ENCODE results near the gene SNTB2.

The SNTB2 gene

DNA sequence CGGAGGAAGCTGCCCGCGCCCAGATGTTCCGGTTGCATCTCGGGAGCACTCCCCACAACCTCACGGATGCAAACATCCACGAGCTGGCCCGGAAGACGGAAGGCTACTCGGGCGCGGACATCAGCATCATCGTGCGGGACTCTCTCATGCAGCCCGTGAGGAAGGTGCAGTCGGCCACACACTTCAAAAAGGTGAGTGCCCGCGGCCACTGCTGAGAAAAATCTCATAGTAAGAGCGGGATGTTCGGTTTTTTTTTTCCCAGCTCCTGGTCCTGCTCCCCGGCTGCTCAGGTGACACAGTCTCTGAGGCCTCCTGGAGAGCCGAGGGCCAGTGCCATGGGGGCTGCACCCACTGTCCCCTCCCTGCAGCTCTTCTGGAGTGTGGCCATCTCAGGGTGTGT is 134.1 kb downstream of the SNTB2 start:
- DNase-seq: no peak

DNA sequence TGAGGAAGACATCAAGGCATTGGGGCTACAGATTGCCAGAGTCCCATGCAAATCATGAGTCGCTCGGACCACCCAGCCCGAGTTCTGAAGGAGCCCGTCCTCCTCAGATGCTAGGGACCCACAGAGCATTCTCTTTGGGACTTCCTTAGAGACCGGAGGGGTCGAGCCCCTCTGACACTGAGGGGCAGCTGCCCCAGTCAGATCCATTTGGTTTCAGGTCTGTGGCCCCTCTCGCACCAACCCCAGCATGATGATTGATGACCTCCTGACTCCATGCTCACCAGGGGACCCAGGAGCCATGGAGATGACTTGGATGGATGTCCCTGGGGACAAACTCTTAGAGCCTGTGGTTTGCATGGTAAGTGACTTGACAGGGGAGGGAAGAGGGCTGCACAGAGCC is 135.4 kb downstream of the SNTB2 start:
- DNase-seq: no peak

DNA sequence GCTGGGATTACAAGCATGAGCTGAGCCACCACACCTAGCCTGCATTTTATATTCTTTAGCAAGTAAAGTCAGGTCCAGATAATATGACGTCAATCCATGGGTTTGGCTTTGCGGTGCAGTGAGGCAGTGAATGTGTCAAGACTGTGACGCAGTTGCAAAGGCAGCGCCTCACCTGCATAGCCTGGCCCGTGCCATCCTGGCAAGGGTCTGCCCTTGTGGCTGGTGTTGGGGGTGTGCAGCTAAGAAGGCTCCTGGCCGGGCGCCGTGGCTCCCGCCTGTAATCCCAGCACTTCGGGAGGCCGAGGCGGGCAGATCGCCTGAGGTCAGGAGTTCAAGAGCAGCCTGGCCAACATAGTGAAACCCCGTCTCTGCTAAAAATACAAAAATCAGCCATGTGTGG is 136.5 kb downstream of the SNTB2 start:
- DNase-seq: no peak

DNA sequence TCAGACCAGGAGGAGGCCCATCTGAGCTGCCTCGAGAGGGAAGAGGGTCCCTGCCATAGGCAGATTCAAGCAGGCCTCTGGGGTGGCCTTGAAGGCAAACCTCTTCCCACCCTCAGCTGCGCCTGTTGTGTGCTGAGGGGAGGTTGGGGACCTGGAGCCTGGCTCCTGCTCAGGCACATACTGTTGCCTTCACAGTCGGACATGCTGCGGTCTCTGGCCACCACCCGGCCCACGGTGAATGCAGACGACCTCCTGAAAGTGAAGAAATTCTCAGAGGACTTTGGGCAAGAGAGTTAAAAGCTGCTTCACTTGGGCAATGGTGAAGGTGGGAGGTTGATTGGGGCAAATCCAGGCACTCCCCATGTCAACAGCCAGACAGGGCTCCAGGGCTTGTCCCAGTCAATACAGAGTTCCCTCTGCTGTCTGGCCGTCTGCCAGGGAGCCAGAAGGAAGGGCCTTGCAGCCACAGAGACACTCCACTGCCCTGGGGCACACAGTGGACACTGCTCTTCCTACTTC is 137.1 kb downstream of the SNTB2 start:
- DNase-seq: no peak

DNA sequence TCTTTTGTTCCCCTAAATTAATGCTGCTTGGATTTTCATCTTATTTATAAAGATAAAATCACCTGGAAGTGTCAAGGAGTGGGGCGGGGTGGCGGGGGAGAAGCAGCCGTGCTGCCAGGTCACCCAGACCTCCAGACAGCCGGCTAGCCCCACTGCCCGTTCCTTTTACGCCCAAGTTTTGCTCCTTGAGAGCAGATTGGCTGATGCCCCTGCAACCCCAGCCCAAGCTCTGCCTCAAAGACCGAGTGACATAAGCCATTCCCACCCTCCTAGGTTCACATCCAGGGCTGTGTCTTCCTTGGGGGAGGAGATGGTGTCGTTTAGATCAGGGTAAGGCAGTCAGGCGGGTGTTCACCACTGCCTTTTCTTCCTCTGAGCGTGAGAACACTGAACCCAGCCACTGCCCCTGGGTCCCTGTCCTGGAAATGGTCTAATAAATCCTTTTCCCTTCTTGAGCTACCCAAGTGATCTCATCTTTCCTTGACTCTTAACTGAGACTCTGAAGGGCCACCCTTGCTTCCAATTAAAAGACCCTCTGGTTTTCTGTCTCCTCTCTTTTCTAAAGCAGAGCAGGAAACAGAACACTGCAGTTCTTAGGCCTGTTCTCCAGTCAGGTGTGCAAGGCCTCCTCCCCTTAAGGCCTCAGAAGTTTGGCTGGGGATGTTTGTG is 137.8 kb downstream of the SNTB2 start:
- DNase-seq: no peak

DNA sequence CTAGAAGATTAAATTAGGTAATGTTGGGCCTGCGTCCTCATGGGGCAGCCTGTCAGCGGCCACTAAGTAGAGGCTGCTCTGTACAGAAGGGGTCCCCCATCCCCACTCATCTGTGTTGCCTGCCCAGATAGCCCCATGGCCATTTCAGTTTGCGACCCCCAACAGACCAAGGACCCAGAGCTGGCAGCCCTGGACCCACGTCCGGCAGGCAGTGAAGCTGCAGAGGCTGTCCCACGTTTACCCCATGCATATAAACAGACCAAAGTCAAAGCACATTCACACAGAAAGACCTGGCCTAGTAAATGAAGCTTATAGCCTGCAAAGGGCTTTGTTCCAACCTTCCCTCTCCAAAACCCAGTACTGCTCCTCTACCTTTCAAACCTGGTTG is 138.8 kb downstream of the SNTB2 start:
- DNase-seq: no peak

DNA sequence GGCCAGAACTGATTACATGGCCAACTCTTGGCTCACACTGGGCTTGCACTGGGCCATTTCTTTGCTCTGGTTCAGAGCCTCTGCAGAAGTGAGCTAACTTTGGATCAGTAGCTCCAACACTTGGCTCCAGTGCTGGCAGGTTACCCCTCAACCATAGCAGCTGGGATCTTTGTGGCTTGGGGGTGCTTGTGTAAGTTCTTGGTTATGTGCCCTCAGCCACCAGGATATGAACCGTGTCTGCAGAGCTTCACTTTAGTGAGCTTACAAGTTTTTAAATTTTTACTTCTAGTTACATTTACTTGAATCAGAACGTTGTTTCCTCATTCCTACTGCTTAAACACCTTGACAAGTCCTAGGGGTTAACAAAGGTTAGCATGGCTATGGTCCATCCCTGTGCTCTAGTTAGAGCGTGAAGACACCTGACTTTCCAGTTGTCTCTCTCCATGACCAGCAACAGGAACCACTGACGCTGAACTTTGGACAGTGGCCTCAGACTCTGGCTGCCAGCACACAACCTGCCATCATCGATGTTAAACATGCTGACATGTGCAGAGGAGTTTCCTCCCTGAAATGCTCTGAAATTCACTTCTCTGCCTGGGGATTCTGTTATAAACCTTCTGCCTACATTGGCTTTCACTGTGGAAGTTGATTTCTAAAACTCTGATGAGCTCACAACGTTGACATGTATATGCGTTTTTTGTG is 139.4 kb downstream of the SNTB2 start:
- DNase-seq: peak; percentile 49

DNA sequence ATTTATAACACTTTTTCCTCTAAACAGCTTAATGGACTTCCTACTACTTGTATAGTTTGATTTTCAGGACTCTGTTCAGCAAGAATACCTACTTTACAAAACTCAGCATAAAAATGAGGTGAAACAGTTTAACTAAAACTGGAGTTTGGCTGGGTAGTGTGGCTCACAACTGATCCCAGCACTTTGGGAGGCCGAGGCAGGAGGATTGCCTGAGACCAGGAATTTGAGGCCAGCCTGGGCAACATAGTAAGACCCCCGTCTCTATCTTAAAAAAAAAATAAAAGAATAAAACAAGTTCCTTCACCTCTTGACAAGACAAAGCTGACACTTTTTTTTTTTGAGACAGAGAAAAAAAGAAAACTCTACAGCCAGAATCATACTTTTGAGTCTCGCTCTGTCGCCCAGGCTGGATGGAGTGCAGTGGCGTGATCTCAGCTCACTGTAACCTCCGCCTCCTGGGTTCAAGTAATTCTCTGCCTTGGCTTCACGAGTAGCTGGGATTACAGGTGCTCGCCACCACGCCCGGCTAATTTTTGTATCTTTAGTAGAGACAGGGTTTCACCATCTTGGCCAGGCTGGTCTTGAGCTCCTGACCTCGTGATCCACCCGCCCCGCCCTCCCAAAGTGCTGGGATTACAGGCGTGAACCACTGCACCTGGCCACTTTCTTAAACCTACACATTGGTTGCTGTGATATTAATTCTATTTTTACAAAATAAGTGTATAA is 140.8 kb downstream of the SNTB2 start:
- DNase-seq: no peak

DNA sequence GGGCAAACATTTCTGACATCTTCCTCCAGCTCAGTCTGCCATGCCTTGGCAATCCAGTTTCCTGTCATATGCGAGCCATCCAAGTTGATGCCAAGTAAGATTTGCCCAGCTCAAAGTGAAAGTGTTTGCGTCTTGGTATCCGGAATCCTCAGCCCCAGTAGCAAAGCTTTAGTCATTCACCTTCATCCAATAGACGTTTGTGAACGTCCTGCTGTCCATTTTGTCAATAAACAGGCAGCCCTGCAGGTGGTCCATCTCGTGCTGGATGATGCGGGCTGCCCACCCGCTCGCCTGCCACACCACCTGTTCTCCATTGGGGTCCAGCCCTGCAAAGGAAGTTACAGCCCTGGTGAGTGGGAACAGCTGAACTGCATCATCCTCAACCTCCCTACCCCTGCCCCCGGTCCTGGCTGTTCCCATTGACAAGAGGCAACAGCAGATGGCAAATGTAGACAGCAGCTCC is 141.9 kb downstream of the SNTB2 start:
- no peak for DNase-seq

DNA sequence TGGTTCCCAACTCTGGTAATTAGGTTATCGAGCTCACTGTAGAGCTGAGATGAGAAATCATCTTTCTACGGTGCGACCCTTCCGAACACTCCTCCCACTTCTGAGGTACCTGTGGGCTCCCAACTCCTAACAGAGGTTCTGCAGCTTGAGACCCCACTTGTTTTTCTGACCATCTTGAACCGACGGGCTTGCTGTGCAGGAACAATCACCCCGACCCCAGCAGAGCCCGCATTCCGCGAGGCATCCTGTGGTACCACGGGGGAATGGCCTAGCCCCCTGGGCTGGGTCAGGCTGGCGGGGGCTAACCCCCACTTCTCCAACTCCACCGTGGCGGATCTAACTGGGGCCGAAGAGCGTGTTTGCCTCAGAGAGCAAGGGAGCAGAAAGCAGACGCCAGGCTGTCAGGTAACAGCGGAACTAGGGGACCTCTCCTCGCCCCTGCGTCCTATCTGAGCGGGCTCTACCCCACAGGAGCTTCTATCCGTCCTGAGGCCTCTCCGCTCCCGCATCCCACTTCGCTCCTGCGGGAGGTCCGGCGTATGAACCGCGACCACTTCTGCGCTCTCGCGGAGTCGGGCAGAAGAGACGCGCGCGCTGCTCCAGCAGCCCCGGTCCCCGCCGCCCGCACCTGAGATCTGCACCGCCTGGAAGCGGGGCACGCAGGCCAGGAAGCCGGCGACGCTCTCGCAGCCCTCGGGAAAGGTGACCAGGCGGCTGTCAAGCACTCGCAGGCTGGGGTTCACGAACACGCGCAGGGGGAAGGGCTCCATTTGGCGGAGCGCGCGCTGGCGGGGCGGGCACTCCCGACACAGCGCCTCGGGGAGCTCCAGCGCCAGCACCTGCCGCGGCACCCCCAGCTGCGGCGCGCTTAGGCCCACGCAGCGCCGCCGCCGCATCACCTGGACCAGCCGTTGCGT is 142.7 kb downstream of the SNTB2 start:
- no peak for DNase-seq

DNA sequence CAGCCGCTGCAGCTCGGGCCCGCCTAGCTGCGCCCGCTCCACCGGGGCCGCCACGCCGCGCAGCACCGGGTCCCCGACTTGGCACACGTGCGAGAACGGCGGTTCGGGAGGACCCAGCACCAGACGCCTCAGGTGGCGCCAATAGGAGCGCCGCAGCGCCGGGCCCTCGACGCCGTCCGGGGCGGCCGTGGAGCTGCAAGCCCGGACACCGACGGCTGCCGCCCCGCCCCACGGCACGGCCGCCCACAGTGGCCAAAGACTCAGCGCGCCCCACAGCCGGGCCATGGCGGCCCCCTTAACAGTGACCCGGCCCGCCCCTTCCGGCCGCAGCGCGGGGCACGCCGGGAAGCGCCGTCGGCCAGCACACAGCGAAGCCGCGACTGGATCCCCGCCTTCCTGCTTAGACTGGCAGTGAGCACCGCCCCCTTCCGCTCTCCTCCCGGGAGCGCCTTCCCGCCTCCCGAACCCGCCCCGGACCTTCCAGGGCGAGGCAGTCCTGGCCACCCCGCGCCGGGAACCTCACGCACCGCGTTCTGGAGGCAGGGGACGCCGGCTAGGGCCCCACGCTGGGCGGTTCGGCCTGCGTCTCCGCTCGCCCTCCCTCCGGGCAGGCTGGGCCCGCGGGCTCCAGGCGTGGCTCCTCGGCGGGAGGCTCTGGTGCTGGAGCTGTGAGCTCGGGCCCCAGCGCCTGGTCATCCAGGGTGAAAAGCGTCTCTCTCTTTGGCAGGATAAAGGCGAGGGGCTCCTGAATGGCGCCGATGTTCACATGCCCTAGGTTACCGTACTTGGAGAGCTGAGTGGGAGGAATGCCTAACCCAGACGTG is 143.5 kb downstream of the SNTB2 start, which contains the start of gene PDF:
Gene PDF (minus strand): TSS at position 303 of the 824 bp plus-strand sequence. CDS start 18 bp downstream, at position 285.
- peak; percentile 79 for DNase-seq

DNA sequence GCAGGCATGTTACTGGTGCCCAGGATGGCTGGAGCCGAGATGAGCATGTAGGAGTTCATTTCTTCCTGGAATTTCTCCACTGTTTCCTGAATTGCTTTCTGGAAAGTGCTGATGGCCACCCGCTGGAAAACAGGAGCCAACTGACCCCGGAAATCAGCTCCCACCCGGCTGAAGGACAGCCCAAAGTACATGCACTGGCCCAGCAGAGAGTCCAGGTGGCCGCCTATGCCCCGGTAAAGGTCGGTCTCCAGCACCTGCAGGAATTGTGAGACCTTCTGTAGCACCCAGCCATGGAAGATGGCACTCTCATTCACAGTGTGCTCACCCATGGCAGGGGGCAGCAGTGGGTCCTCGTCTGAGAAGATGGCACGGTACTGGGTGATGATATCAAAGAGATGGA is 147.7 kb downstream of the SNTB2 start:
- DNase-seq: no peak

DNA sequence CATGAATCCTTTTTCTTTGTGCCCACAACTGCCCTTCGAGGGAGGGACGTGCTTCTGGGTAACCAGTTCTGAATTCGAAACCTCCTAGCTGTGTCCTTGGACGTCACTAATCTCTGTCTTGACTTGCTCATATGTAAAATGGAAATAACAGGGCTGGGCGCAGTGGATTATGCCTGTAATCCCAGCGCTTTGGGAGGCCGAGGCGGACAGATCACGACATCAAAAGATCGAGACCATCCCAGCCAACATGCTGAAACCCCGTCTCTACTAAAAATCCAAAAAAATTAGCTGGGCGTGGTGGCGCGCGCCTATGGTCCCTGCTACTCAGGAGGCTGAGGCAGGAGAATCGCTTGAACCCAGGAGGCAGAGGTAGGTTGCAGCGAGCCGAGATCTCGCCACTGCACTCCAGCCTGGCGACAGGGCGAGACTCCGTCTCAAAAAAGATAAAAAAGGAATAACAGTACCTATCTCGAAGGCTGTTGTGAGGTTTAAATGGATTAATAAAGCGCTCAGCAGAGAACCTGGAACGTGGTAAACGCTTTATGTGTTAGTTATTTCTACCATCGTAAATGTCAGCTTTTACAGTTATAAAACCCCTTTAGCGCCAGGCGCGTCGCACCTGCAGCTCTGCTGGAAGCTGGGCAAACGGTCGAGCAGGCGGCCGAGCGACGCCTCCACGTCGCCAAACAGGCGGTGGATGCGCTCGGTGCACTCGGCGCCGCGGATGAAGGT is 151.8 kb downstream of the SNTB2 start:
- DNase-seq: no peak

DNA sequence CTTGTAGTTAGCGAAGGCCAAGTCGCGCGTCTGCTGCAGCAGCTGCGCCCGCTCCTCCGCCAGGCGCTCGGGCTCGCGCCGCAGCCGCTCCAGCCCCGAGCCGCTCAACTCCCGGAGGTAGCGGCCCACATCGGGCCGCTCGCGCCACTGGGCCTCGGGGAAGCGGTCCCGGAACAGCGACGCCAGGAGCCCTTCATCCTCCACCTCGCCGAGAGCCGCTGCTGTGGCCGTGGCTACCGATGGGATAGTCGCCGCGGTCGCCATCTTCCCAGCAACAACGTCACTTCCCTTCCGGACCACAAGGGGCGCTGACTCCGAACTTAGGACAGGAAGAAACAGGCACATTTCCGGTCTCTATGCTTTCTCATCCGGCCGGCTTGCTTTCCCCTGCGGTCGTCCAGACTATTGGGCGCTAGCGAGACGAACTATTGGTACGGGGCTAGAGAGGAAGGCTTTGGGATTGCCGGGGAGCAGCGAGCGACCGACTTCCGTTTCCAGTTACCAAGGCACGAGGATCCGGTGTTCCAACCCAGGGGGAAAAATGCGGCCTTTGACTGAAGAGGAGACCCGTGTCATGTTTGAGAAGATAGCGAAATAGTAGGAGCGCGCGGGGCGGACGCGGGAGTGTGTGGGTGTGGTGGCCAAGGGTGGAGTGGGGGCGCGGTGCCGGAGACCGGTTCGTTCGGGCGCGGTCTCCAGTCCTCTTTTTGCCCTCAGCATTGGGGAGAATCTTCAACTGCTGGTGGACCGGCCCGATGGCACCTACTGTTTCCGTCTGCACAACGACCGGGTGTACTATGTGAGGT is 152.5 kb downstream of the SNTB2 start, which contains the start of the genes COG8 and NIP7:
Gene COG8 (minus strand): TSS at position 276 of the 806 bp plus-strand sequence. CDS start 12 bp downstream, at position 264.
Gene NIP7 (plus strand): TSS at position 484 of the 806 bp plus-strand sequence. CDS start 58 bp downstream, at position 542.
- peak; percentile 96 for DNase-seq

DNA sequence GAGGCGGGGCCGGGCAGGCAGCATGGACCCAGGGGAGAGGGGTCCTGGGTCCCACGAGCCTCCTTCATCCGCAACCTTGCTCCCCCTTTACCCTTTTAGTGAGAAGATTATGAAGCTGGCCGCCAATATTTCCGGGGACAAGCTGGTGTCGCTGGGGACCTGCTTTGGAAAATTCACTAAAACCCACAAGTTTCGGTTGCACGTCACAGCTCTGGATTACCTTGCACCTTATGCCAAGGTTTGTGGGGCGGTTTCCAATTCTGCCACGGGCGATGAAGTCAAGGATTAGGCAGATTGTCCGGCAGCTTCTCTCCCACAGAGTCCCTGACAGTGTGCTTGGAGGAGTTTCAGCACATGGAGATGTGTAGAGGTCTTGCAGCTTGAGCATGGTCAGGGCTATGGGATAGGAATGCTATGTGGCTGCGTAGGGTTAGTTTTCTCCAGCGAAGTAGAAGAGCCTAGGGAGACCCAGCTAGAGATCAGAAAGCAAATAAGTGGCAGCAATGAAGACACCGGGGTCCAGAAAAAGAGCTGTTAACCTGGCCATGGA is 153.2 kb downstream of the SNTB2 start:
- no peak for DNase-seq

DNA sequence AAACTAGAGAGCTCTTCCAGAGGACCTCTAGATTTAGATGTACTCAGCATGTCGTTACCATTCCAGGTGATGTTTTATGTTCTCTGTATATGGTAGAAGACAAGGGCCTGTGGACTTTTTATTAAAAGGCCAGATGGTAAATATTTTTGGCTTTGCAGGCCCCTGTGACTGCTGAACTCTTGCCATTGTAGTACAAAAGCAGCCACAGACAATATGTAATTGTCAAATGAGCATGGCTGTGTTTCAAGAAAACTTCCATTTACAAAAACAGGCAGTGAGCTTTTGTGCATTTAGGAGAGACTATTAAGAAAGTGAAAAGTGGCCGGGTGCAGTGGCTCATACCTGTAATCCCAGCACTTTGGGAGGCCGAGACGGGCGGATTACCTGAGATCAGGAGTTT is 157.2 kb downstream of the SNTB2 start:
- no peak for DNase-seq

DNA sequence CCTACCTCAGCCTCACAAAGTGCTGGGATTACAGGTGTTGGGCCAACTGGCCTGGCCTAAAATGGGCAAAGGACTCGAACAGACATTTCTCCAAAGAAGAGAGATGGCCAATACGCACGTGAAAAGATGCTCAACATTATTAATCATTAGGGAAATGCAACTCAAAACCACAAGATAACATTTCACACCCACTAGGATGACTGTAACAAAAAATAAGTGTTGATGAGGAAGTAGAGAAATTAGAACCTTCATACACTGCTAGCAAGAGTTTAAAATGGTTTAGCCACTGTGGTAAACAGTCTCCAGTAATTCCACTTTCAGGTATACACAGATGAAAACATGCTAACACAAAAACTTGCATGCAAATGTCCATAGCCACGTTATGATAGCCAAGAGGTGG is 159.0 kb downstream of the SNTB2 start:
- no peak for DNase-seq

DNA sequence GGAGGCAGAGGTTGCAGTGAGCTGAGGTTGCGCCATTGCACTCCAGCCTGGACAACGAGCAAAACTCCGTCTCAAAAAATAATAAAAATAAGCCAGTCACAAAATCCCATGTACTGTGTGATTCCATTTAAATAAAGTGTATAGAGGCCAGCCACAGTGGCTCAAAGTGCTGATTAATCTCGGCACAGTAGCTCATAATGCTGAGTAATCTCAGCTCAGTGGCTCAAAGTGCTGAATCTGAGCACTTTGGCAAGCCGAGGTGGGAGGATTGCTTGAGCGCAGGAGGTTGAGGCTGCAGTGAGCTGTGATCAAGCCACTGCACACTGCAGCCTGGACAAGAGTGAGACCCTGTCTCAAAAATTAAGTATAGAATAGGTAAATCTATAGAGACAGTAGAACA is 159.7 kb downstream of the SNTB2 start:
- DNase-seq: no peak

DNA sequence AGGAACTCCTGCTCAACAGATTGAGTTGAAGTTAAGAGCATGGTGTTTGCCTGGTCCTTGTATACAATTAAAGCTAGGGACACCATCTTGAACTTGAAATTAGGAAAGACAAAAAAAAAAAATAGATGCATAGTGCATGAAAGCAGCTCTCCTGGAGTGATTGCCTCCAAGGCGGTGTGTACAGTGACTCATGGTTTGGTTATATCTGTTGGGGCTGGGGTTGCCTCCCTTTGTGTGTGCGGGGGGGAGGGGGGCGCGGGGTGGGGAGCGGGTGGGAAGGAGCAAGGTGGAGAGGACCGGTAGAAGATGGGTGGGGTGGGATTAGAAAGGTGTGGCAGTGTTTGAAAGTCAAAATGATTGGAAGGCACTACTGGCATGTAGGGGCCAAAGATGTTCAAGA is 161.3 kb downstream of the SNTB2 start:
- DNase-seq: no peak
